Breast epithelium (tissue), 3 donors: ENCODE data around the gene SLC9A8.

Source experiments
- POLR2A ChIP-seq: fragments of 450-650 bp; IDR thresholded peaks from one replicate; pipeline ENCODE4 v1.6.1; 2016; ENCODE audit warnings: antibody characterized with exemption, mild to moderate bottlenecking, moderate library complexity
- POLR2AphosphoS5 ChIP-seq, 3 donors: sonication (generic); formaldehyde crosslinking; IDR thresholded peaks; one replicate each; pipeline ENCODE4 v1.6.1; 2017; ENCODE audit warnings: antibody characterized with exemption in 3 of 3
- TF ChIP-seq, protein P1 (sequence below), 3 donors: fragments of 450-650 bp; IDR thresholded peaks; one replicate each; pipeline ENCODE4 v1.5.1; 2016 to 2017; ENCODE audit warnings: antibody characterized with exemption in 3 of 3, mild to moderate bottlenecking in 3 of 3, moderate library complexity in 3 of 3

DNA sequence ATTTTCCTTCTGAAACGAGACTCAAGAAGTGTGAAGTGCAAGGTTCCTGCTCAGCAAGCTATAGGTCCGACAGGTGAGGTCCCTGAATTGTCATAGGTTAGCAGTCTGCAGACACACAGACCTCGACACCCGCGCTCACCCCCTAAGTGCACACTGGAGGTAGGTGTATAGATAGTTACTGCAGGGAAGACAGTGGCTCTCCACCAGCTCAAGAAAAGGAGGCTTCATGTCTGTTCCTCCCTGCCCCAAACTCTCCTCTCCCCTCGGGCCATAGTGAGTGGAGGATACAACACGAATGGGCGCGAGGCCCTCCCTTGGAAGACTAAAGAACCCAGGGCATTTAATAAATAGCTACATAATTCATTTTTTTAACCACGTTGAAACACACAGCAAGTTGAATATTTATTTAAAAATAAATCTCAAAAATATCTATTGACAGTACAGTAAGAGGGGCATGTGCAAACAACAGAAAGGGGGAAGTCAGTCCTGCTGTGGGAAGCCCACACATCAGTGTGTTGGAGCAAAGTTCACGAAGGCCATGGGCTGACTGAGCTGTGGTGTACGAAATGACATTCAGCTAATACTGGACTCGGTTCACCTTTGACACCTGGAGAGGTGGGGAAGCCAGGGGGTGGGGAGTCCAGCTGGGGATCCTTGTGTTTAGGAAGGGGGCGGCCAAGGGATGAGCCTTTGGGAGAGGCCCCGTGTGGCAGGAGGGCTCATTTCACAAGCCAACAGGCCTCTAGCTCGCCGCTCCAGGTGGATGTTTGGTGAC, 92.0 kb downstream of the SLC9A8 start:
- TF ChIP-seq POLR2A (no peak), POLR2AphosphoS5 (IDR thresholded peaks at IDR 0.05) (no peak)
- TF ChIP-seq, protein P1, sequence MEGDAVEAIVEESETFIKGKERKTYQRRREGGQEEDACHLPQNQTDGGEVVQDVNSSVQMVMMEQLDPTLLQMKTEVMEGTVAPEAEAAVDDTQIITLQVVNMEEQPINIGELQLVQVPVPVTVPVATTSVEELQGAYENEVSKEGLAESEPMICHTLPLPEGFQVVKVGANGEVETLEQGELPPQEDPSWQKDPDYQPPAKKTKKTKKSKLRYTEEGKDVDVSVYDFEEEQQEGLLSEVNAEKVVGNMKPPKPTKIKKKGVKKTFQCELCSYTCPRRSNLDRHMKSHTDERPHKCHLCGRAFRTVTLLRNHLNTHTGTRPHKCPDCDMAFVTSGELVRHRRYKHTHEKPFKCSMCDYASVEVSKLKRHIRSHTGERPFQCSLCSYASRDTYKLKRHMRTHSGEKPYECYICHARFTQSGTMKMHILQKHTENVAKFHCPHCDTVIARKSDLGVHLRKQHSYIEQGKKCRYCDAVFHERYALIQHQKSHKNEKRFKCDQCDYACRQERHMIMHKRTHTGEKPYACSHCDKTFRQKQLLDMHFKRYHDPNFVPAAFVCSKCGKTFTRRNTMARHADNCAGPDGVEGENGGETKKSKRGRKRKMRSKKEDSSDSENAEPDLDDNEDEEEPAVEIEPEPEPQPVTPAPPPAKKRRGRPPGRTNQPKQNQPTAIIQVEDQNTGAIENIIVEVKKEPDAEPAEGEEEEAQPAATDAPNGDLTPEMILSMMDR (IDR thresholded peaks at IDR 0.05), result no peak
